NK-92 (cell line): ENCODE results near the gene ABCC1.
"Not testable (repeated sequence)": the region's sequence is repeated elsewhere in the genome, so short reads cannot be mapped to it uniquely, and the experiment has no call there.

Experiments
- DNase-seq: peaks from one replicate; lab custom pipeline; 2025; ENCODE audit not compliant: unreplicated experiment; lab: John Stamatoyannopoulos, UW

Gene ABCC1

DNA sequence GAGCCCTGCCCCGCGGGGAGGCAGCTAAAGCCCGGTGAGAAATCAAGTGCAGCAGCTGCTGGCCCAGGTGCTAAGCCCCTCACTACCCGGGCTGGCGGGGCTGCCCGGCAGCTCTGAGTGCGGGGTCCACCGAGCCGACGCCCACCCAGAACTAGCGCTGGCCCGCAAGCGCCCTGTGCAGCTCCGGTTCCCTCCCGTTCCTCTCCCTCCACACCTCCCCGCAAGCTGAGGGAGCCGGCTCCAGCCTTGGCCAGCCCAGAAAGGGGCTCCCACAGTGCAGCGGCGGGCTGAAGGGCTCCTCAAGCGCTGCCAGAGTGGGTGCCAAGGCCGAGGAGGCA is 155.4 kb downstream of the ABCC1 start:
- not testable (repeated sequence) for DNase-seq

DNA sequence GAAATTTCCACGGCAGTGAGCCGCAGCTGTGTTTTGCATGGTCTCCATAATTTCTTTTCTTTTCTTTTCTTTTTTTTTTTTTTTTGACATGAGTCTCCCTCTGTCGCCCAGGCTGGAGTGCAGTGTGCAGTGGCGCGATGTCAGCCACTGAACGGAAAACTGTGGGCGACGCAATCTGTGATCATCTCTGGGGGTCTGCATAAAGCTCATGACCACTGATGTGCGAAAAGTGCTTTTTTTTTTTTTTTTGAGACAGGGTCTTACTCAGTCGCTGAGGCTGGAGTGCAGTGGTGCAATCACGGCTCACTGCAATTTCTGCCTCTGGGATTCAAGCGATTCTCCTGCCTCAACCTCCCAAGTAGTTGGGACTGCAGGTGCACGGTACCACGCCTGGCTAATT is 156.2 kb downstream of the ABCC1 start:
- no peak for DNase-seq

DNA sequence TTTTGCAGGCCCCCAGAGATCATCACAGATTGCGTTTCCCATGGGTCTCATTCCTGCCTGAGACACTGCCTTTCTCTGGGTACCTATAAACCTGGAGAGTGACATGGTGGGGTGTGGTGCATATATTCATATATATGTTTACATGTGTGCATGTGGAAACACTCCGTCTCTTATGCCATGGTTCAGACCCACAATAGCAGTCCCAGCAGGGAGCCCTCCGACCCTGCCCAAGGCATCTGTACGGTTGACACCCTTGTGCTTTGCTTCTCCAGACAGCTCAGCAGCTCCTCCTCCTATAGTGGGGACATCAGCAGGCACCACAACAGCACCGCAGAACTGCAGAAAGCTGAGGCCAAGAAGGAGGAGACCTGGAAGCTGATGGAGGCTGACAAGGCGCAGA is 157.1 kb downstream of the ABCC1 start:
- DNase-seq, result no peak

DNA sequence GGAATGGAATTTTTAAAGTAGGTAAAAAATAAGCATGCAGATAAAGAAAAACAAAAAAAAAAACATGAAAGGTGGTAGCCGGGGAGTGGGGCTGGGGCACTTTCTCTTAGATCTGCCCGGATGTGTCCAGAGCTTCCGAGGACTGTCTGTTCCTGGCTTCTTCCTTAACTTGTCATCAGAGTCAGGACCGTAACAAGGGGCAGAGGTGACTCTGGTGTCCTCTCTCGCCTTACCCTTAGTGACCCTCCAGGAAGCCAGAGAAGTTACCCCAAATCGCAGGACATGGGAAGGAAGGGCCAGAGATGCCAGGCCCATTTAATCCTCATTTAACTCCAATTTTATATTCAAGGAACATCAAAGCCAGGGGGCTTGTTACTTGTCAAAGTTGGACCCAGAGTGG is 158.4 kb downstream of the ABCC1 start:
- no peak for DNase-seq

DNA sequence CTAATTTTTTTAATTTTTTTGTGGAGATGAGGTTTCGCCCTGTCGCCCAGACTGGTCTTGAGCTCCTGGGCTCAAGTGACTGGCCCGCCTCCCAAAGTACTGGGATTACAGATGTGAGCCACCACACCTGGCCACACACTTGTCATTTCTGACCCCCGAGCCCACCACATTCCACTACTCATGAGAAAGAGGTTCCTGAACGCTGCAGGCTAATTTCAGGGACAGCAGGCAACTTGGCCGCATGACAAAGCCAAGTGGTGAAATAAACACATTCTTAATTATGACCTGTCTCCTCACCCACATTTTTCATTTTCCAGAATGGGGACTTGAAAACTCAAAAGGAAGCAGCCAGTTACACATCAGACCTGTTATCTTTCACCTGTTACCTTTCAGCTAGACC is 159.3 kb downstream of the ABCC1 start:
- DNase-seq, result no peak

DNA sequence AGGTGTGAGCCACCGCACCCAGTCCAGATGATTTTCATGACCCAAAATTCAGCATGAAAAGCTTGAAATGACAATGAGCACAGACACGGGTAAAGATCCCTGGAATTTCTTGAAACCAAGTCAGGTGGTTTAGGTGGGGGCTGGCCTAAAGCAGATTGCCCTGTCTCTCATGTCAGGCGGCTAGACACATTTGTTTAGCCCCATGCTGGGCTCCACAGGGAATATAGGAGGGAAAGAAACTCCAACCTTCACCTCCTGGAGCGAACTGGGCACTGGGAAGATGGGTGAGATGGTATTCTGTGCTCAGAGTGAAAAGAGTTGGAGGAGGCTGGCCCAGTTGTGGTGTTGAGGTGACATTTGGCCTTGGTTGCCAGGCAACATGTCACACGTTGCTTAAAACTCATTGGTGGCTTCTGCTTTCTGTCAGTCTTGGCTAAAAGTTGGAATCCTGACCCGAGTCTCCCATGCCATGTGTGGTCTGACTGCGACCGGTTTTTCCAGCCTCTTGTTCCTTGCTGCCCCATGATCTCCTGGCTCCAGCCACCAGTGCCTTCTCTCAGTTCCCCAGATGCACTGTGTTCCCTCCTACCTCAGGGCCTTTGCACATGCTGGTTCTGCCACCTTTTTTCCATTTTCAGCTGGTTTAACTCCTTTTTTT is 160.2 kb downstream of the ABCC1 start:
- DNase-seq, result no peak

DNA sequence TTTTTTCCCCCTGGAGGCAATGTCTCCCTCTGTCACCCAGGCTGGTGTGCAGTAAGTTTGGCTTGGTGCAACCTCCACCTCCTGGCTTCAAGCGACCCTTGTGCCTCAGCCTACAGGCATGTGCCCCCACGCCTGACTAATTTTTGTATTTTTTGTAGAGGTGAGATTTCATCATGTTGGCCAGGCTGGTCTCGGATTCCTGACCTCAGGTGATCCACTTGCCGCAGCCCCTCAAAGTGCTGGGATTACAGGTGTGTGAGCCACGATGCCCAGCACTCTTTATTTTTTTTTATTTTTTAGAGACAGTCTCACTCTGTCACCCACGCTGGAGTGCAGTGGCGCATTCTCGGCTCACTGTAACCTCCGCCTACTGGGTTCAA is 160.7 kb downstream of the ABCC1 start:
- DNase-seq, result no peak

DNA sequence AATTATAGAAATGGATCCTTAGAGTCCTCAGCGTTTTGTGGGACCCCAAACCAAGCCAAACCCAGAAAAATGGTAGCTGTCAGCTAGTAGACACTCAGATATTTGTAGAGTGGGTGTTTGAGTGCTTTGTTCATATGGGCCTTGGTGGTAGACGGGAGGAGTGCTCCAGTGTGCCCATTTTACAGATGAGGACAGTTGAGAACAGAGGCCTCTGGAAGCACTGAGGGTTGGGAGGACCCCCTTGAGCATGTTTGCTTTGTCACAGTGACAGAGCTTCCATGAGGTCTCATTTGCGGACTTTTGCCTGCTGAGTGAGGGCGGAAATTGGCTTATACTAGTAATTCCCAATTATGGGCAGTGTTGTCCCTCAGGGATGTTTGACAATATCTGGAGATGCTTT is 162.2 kb downstream of the ABCC1 start:
- no peak for DNase-seq

DNA sequence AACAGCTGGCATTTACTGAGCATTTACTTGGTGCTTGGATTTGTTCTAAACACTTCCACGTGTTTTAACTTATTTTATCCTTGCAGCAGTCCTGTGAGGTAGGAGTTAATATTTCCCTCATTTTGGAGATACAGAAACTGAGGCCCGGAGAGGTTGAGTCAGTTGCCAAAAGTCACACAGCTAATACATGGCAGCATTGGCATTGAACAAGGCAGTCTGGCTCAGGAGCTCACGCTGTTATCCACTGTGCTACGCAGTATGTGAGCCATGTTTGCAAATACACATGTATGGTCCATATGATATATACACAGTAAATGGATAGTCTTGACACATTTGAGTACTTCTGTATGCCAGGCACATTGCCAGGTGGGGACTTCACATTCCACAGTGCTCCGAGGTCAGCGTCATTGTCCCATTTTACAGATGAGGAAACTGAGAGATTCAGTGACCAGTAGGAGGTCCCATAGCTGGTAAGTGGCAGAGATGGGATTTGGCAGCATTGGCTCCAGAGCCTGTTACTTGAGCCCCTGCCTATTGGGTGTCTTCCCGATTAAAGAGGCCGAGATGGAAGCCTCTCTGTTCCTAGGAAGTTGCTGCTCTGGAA is 163.1 kb downstream of the ABCC1 start:
- no peak for DNase-seq

DNA sequence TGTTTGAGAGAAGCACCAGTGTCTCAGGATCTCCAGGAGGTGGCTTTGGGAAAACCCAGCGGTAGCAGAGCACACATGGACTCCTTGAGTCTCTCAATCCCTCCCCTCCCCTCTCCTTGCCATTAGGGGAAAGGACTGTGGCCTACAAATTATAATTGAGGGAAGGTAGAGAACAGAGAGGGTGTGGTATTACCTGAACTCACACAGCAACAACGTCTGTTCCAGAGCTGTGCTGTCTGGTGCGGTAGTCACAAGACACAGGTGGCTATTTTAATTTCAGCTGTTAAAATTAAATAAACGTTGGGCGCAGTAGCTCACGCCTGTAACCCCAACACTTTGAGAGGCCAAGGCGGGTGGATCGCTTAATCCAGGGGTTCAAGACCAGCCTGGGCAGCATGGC is 163.7 kb downstream of the ABCC1 start:
- DNase-seq, result no peak

DNA sequence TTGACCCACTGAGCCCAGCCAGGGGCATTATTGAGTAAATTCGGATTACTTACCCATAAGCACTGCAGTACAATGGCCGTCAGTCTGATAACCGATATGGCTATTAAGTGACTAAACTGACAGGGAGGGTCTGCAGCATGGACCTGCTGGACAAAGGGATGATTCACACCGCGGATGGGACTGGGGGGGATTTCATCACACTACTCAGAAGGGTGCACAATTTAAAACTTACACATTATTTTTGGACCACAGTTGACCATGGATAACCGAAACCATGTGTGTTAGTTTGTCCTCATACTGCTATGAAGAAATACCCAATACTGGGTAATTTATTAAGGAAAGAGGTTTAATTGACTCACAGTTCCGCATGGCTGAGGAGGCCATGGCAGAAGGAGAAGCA is 167.4 kb downstream of the ABCC1 start:
- no peak for DNase-seq

DNA sequence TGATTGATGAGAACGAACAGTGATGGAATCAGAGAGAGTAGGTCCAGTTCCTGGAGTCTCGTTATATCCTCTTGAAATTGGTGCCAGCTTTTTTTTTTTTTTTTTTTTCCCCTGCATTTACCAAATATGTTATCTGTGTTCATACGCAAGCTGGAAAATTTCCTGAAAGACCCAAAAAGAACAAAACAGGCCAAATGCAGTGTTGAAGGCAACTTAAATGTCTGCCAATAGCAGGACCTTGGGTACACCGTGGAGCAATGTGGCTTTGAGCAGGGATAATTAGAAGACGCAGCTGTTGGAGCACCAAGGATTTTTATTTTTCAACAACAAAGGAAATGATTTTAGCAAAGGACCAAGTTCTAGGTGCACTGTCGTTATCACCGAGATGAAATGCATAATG is 168.9 kb downstream of the ABCC1 start:
- no peak for DNase-seq

DNA sequence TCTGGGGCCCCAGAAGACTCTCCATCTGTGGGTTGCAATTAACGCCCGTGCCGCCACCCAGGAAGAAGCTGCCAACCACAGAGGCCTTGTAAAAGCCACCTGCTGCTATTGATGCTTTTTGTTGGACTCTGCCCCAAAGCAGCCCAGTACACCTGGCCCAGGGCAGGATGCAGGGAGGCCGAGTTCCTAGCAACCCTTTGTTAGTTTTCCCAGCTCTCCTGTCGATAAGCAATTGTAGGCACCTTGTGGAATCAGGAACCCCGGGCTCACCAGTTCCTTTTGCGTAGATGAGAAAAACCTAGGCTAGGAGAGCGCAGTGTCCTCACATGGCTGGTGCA is 170.6 kb downstream of the ABCC1 start:
- DNase-seq, result no peak

DNA sequence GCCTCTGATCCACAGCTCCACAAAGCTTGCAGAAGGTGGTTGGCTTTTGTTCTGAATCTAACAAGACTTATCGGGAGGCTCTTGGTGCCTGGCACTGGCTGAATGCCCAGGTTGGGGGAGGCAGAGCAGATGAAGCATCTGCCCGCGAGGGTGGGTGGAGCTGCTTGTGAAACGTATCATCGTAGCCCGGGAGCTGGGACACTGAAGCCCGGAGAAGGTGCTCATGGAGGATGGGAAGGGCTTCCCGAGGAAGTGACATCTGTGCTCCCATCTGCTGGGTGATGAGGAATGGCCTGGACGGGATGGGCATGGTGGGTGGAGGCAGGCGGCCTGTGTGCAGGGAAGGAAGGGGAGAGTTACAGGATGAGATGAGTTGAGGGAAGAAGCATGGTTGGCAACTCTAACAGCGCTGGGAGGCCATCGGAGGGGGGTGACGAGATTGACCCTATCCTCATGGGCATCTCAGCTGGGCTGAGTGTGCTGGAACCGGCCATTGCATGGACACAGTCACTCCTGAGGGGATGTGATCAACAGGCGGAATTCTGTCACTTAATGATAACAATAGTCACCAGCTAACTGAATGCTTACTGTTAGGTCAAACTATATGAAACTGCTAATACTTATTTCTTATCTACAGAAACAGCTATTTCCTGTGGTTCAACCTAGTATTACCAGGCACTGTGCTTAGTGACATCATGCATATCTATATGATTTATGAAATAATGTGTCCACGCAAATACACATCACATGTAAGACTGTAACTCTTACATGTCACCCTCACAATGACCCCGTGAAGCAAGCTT is 171.2 kb downstream of the ABCC1 start:
- DNase-seq, result no peak

DNA sequence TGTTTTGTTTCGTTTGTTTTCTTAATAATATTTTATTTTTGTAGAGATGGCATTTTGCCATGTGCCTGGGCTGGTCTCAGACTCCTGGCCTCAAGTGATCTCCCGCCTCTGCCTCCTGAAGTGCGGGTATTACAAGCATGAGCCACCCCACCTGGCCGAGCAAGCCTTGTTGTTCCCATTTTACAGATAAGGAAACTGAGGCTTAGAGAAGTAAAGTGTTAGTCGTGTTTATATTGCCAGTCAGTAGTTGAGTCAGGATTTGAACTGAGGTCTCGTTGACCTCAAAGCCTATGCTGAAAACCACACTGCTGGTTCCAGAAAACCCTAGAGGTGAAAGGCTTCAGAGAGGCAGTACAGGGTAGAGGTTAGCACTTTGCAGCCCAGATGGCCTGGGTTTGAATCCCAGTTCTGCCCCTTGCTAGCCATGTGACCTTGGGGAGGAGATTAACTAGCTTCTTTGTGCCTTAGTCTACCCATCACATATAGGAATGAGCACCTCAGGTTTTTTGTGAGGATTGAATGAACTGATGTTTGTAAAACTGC is 171.8 kb downstream of the ABCC1 start:
- DNase-seq, result no peak

DNA sequence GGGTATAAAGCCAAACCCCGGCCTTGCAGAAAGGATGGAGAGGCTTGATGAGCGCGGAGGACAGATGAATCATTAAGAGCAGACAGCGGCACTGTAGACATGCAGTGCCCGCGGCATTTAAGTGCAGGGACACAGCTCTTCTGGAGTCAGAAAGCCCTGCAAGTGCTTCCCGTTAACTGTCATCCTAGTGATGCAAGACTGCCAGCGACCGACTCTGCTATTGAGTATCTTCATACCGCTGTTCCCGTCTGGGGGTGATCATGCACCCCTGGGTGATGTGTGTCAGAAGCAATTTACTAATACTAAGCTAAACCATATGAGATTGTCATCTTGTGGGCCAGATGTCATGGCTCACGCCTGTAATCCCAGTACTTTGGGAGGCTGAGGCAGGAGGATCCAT is 172.8 kb downstream of the ABCC1 start:
- no peak for DNase-seq

DNA sequence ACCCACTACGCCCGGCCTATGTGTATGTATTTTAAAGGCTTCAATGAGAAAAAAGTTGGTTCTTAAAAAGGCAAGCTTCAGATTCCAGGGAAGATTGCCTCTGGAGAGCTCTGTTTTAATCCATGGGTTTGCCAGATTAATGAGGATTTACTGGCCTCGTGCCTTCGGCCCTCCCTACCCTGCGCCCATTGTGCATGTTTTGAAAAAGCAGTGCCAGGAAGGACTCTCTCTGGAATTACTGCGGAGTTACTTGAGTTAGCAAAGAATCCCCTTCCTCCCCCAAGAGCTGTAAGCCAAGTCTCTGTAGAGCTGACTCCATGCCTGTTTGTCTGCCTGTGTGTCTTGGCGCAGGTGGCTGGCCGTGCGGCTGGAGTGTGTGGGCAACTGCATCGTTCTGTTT is 175.0 kb downstream of the ABCC1 start:
- DNase-seq, result no peak

DNA sequence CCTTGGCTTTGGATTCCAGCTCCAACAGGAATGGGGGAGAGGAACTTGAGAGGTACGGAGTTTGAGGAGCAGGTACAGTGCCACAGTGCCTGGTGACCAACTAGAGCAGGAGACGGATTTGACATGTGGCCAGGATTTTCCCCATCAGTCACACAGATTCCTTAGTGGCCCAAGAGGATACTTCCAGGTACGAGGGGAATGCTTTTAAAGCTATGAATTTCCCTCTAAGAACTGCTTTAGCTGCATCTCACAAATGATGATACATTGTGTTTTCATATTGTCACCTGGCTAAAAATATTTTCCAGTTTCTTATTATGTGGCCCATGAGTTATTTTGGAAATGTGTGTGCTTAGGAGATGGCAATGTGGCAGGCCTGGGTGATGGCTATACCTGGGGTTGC is 175.6 kb downstream of the ABCC1 start:
- DNase-seq, result no peak

DNA sequence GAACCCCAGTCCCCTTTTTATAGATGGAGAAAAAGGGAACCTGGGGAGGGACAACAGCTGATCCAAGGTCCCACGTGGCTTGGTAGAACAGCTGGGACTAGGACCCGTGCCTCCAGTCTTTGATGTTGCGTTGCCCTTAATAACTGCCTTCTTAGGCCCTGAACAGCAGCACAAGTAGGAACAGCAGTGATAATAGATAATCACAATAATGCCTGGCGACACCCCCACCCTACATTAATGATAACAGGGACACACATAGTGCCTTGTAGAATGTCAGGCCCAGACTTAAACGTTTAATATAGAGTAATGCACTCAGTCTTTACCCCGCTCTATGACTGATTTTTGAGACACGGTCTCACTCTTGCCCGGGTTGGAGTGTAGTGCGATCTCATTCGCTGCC is 177.5 kb downstream of the ABCC1 start:
- no peak for DNase-seq

DNA sequence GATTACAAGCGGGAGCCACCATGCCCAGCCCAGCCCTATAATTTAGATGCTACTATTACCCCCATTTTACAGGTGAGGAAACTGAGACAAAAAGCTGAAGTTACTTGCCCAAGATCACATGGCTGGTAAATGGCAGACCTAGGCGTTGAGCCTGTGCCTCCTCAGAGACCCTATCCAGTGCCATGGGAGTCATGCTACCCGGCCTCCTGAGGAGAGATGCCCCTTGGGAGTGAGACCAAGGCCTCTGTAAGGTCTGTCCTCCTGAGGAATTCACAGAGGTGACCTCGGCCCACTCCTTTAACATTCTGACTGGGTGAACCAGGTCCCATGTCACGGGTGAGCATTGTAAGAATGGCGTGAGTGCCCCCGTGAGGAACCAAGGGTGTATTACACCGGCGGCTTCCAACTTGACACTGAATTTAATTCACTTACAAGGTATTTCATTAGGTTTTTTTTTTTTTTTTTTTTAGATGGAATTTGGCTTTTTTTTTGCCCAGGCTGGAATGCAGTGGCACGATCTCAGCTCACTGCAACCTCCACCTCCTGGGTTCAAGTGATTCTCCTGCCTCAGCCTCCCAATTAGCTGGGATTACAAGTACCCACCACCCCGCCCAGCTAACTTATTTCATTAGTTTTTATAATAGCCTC is 178.2 kb downstream of the ABCC1 start:
- DNase-seq, result no peak

DNA sequence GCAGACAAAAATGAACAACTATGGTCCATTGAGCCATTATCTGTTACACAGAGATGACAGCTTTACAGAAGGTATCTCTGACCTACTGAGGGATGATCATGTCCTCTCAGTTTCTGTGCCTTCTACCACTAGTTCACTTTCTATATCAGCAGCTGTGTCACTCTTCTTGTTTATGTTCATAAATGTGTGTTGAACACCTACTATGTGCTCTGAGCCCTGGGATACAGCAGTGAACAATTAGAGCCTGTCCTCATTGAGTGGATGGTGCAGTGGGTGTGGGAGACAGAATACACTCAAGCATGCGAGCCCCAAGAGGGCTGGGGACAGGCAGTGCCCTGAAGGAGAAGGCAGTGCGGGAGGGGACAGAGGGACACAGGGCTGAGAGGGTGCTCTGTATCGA is 181.8 kb downstream of the ABCC1 start:
- DNase-seq, result no peak

DNA sequence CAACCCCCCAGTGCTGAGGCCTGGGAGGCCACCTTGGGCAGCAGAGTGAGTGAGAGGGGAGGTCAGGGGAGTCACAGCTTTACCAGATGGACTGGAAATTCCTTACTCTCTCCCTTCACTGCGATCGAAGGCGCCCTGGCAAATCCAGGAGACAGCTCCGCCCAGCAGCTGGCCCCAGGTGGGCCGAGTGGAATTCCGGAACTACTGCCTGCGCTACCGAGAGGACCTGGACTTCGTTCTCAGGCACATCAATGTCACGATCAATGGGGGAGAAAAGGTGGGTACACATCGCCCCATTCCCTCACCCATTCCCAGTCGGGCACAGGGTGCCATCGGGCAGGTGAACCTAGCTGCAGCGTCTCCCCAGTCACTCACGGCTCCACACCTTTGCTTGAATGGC is 182.2 kb downstream of the ABCC1 start:
- no peak for DNase-seq
